ENCODE results near the gene KLF4. TPM values are rescaled to one million over a fixed set of nuclear protein-coding genes. Genes with fewer than 3 reads are reported as not detected.

KLF4 gene
- total and polyA plus RNA-seq, 7 donors: 22.8 to 392 (median 61.8) TPM

DNA sequence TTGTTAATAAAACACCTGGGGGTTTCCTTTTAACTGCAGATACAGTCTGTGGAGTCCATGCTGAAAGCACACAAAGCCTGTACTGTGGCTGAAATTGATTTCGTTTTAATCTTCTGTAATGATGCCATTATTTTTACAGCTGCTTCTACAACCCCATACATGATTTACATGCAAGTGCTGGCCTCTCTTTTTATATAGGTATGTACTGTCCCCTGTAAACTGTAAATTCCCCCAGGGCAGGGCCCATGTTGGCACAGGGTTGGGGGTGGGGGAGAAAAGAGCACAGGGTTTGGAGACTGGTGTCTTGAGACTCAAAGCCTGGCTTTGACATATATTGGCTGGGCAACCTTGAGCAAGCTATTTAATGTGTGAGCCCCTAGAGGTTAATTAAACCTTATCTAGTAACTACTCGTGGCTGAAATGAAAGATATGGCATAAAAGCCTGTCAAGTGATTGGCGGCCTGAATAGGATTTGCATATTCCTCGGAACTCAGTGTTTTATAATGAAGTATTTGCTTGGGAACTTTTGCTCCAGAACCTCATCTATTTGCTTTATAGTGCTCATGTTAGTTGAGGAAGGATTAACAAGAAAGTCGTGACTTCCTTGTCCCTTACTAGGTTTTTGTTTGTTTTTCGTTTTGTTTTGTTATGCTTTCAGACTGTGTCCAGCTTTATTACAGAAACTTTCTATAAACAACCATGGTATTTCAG lies 34.0 kb downstream of the KLF4 start:
- WGBS, 2 donors: 20 to 57% methylated on average over 6 of the region's 6 CpGs
- no peak for DNase-seq
- intact Hi-C loops (cut with DNase I): no loop called here
- H3K4me1 ChIP-seq: no peaks in the 10 kb centered on the region
- no peak overlapping the region for H3K4me3 ChIP-seq
- no peak overlapping the region for H3K27ac ChIP-seq
- no peaks in the 10 kb centered on the region for H3K36me3 ChIP-seq
- no peaks in the 10 kb centered on the region for H3K9me3 ChIP-seq
- H3K27me3 ChIP-seq: no peaks in the 10 kb centered on the region
- TF ChIP-seq POLR2A (IDR thresholded peaks at IDR 0.05) (no peak), POLR2AphosphoS5 (IDR thresholded peaks at IDR 0.05) (no peak), EP300 (IDR thresholded peaks at IDR 0.05) (no peak)
- TF ChIP-seq, protein P1, sequence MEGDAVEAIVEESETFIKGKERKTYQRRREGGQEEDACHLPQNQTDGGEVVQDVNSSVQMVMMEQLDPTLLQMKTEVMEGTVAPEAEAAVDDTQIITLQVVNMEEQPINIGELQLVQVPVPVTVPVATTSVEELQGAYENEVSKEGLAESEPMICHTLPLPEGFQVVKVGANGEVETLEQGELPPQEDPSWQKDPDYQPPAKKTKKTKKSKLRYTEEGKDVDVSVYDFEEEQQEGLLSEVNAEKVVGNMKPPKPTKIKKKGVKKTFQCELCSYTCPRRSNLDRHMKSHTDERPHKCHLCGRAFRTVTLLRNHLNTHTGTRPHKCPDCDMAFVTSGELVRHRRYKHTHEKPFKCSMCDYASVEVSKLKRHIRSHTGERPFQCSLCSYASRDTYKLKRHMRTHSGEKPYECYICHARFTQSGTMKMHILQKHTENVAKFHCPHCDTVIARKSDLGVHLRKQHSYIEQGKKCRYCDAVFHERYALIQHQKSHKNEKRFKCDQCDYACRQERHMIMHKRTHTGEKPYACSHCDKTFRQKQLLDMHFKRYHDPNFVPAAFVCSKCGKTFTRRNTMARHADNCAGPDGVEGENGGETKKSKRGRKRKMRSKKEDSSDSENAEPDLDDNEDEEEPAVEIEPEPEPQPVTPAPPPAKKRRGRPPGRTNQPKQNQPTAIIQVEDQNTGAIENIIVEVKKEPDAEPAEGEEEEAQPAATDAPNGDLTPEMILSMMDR (IDR thresholded peaks at IDR 0.05): no peak

- Histone ChIP-seq H3K9me3 (no peaks in the 10 kb centered on the region), H3K27ac (no peak overlapping the region), H3K4me3 (no peak overlapping the region), H3K36me3 (no peaks in the 10 kb centered on the region), H3K4me1 (no peaks in the 10 kb centered on the region), H3K27me3 (no peaks in the 10 kb centered on the region)
- no peak for TF ChIP-seq POLR2AphosphoS5 (IDR thresholded peaks at IDR 0.05)
- no peak for TF ChIP-seq POLR2A (IDR thresholded peaks at IDR 0.05)
- TF ChIP-seq, protein P1 (IDR thresholded peaks at IDR 0.05): no peak
- no peak for TF ChIP-seq EP300 (IDR thresholded peaks at IDR 0.05)
- no peak for DNase-seq
- intact Hi-C loops (cut with DNase I): no loop called here
- 85 to 94% methylated on average over 4 of the region's 4 CpGs for WGBS, 2 donors
Observed at GRCh38 chr9:107453479-107453878, 36.1 kb downstream of the KLF4 start.

GRCh38 chr9:107447834-107448233 lies 41.7 kb downstream of the KLF4 start:
- intact Hi-C loops (cut with DNase I): no loop called here
- H3K4me3 ChIP-seq: no peak overlapping the region
- no peaks in the 10 kb centered on the region for H3K4me1 ChIP-seq
- TF ChIP-seq, protein P1 (IDR thresholded peaks at IDR 0.05): no peak
- TF ChIP-seq EP300 (IDR thresholded peaks at IDR 0.05) (no peak), POLR2AphosphoS5 (IDR thresholded peaks at IDR 0.05) (no peak)
- no peaks in the 10 kb centered on the region for H3K9me3 ChIP-seq
- H3K27me3 ChIP-seq: no peaks in the 10 kb centered on the region
- WGBS, 2 donors: 52 to 60% methylated on average over 1 of the region's 1 CpG
- H3K27ac ChIP-seq: no peak overlapping the region
- DNase-seq: no peak
- H3K36me3 ChIP-seq: no peaks in the 10 kb centered on the region

DNA sequence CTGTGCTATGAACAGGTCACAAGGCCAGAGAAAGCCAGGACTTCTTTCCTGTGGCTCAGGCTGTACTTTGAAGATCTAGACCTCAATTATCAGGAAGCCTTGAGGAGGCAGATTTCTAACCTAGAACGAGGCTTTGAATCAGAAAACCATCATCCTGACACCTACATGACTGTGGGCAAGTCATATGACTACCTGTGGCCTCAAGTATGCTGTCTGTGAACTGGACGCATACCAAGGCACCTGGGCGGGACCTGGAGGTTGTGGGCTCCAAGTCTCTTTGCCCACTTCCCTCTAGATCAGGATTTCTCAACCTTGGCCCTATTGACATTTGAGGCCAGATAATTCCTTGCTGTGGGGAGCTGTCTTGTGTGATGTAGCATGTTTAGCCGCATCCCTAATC lies 42.5 kb downstream of the KLF4 start:
- no peaks in the 10 kb centered on the region for H3K36me3 ChIP-seq
- intact Hi-C loops (cut with DNase I): no loop called here
- WGBS, 2 donors: 88 to 90% methylated on average over 4 of the region's 4 CpGs
- H3K4me1 ChIP-seq: no peaks in the 10 kb centered on the region
- H3K9me3 ChIP-seq: no peaks in the 10 kb centered on the region
- H3K27ac ChIP-seq: no peak overlapping the region
- no peaks in the 10 kb centered on the region for H3K27me3 ChIP-seq
- H3K4me3 ChIP-seq: no peak overlapping the region
- no peak for DNase-seq
- TF ChIP-seq, protein P1 (IDR thresholded peaks at IDR 0.05): no peak
- TF ChIP-seq POLR2AphosphoS5 (IDR thresholded peaks at IDR 0.05) (no peak), POLR2A (IDR thresholded peaks at IDR 0.05) (no peak), EP300 (IDR thresholded peaks at IDR 0.05) (no peak)

- no peak for DNase-seq
- no peaks in the 10 kb centered on the region for H3K27me3 ChIP-seq
- no peak overlapping the region for H3K27ac ChIP-seq
- 95% methylated on average over 12 of the region's 12 CpGs for WGBS, 2 donors
- H3K4me3 ChIP-seq: no peak overlapping the region
- TF ChIP-seq POLR2A (IDR thresholded peaks at IDR 0.05) (no peak), EP300 (IDR thresholded peaks at IDR 0.05) (no peak), POLR2AphosphoS5 (IDR thresholded peaks at IDR 0.05) (no peak)
- TF ChIP-seq, protein P1 (IDR thresholded peaks at IDR 0.05): no peak
- H3K36me3 ChIP-seq: no peaks in the 10 kb centered on the region
- no peaks in the 10 kb centered on the region for H3K4me1 ChIP-seq
- no peaks in the 10 kb centered on the region for H3K9me3 ChIP-seq
- intact Hi-C loops (cut with DNase I): no loop called here
Observed at GRCh38 chr9:107446491-107446890, 43.1 kb downstream of the KLF4 start.

Data from sigmoid colon (tissue), 7 donors.